ENCODE measurements around the gene ELFN2. TPM values are rescaled to one million over a fixed set of nuclear protein-coding genes. Genes with fewer than 3 reads are reported as not detected.
A peak's percentile ranks its signal among the peaks of the same experiment; 100 is the strongest.

Gene ELFN2
- total and polyA plus RNA-seq, 2 of the 13 experiments (the other 11 are each of a cell fraction or from before 2014, with no cell fraction given) = 0.01 TPM; not detected in 1

DNA sequence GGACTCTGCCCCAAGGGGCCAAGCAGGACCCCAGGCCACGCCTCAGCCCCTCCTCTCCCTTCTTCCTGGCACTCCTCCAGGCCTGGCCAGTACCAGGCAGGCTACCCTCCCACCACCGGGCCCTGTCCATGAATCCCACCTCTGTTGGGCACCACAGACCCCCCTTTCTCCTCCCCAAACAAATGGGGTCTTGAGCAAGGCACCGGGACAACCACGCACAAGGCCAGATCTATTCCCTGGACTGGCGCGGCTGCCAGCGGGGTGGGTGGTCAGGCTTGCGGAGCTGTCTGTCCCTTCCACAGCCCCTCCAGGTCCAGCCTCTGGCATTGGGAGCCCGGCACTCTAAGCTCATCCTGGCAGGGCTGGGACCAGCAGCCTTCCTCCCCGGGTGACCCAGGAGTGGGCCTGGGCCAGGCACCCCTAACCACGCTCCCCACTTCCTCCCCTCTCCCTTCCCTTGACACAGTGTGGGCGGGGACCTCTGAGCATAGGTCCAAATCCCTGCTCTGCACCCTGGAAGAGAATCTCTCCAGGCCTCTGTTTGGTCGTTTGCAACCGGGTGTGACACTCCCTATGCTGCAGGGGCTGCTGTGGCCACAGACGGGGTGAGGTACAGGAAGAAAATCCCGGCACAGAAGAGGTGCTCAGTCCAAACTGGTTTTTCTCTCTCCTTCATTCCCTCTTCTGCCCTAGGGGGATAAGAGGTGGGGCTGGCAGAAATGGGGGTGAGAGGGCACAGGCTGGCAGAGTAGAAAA is 14.6 kb downstream of the ELFN2 start (continued):
- TF ChIP-seq ZNF547 (CRISPR knock-in tag; IDR thresholded peaks at IDR 0.05) (no peak), STAG1 (CRISPR knock-in tag; IDR thresholded peaks at IDR 0.05) (no peak), SOX5 (CRISPR knock-in tag; IDR thresholded peaks at IDR 0.05; ENCODE audit: borderline replicate concordance) (no peak), BCL6 (CRISPR knock-in tag; IDR thresholded peaks at IDR 0.05) (no peak), ZNF562 (CRISPR knock-in tag; IDR thresholded peaks at IDR 0.05; ENCODE audit: borderline replicate concordance) (no peak), MATR3 (CRISPR knock-in tag; IDR thresholded peaks at IDR 0.05) (no peak)

DNA sequence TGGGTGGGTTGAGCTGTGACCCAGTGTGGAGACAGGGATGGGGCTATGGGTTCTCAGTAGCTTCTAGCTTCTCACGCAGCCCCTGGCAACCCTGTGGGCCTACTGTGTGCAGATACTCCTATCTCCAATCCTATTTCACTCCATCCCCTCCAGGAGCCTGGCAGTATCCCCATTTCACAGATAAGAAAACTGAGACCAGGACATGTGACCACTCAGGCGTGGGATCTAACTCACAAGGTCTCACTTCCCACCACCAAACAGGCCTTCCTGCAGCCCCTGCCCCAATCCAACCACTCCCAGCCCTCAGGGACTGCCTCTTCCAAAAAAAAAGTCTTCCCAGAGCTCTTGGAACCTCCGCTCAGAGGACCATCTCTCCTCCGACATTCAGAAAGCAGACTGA is 15.6 kb downstream of the ELFN2 start:
- Histone ChIP-seq H2AFZ (ENCODE audit: low read length) (no peak overlapping the region), H3K79me2 (ENCODE audit: insufficient read depth, low read length) (no peaks in the 10 kb centered on the region), H3K9ac (ENCODE audit: insufficient read depth, low read depth, low read length) (no peak overlapping the region), H3K4me2 (ENCODE audit: low read depth, low read length) (no peak overlapping the region), H3K4me3 (replicated peaks in 1 of 3; ENCODE audit: insufficient read depth in 1 of 3, low read depth in 2 of 3, low read length in 3 of 3) (no peak overlapping the region), H3K9me3 (ENCODE audit: low read length) (no peaks in the 10 kb centered on the region), H4K20me1 (ENCODE audit: insufficient read depth, low read length) (no peaks in the 10 kb centered on the region), H3K4me1 (ENCODE audit: insufficient read depth, low read length) (no peaks in the 10 kb centered on the region), H3K27ac (ENCODE audit: extremely low read length, insufficient read depth, low read length) (no peak overlapping the region), H3K36me3 (replicated peaks in 1 of 2; ENCODE audit: control insufficient read depth in 1 of 2, insufficient read depth in 2 of 2, low read length in 2 of 2) (no peaks in the 10 kb centered on the region), H3K27me3 (ENCODE audit: control insufficient read depth in 1 of 2, insufficient read depth in 2 of 2, low read length in 2 of 2) (peaks cover 5 to 28% of the 10 kb centered on the region in 2 experiments)
- TF ChIP-seq PTBP1 (IDR thresholded peaks at IDR 0.05; ENCODE audit: low read depth, low read length, poor library complexity, severe bottlenecking) (no peak), ZNF629 (CRISPR knock-in tag; conservative IDR thresholded peaks at IDR 0.05) (peak; percentile 68)
- in situ Hi-C loops (cut with HindIII; ENCODE audit: extremely low pct_ligation_motif_present, low pct_unique_long_range_greater_than_20kb) = no loop called here
- DNase-seq (ENCODE audit: low spot score) = no peak
- ChIA-PET CTCF (ENCODE audit: low intra/inter-chr PET ratio, low total read pairs) (no interaction called here), POLR2A (no interaction called here)
- FAIRE-seq = no peak
- intact Hi-C loops (cut with micrococcal nuclease; ENCODE audit: unreplicated experiment) = no loop called here
- no peak for ATAC-seq
- 0% methylated on average over 2 of the region's 4 CpGs for WGBS (ENCODE audit: low lambda C conversion rate)
- no TSS peak for BruUV-seq (replicated peaks)

Measured in HepG2 (cell line).